HCT116 (cell line): ENCODE measurements around the gene ALDOA. TPM values are rescaled to one million over a fixed set of nuclear protein-coding genes. Genes with fewer than 3 reads are reported as not detected.

Experiments used
- ATAC-seq: fragments of 200-7000 bp; cut with Tn5 transposase; 2 replicates; pipeline ENCODE4 v1.9.1; 2020; ENCODE audit warnings: mild to moderate bottlenecking, moderate library complexity
- BruUV-seq: library from RNA; stranded (reverse); fragments of 400-500 nt; replicated peaks from 2 replicates; lab custom pipeline; 2021; lab: Mats Ljungman, UMichigan
- CTCF ChIA-PET: fragments of 300-600 bp; sonication (Branson Sonifier 250); formaldehyde crosslinking; loops from one replicate; lab custom pipeline; 2021; ENCODE audit warnings: antibody characterized with exemption; lab: Charles Lee
- POLR2A ChIA-PET: fragments of 300-600, 350-600 bp; sonication (Branson Sonifier 250); formaldehyde crosslinking; loops from one replicate; lab custom pipeline; 2021; ENCODE audit warnings: antibody characterized with exemption; lab: Charles Lee
- RAD21 ChIA-PET, 2 experiments: fragments of 300-600 bp; sonication (Branson Sonifier 250); formaldehyde crosslinking; loops; one replicate each; lab custom pipeline; 2023; ENCODE audit warnings: low total read pairs in 2 of 2; ENCODE audit not compliant: uncharacterized antibody in 2 of 2, unreplicated experiment in 2 of 2, low non-redundant PET in 1 of 2; lab: Charles Lee
- DNase-seq: peaks from one replicate; pipeline ENCODE4 v3.0.0-alpha.2; 2010; ENCODE audit warnings: low read depth, low spot score
- H2AFZ ChIP-seq: fragments of 200-600 bp; shearing (Covaris generic), sonication (generic); 2 replicates; pipeline ENCODE4 v1.6.1; 2017; ENCODE audit warnings: low read depth, mixed run types, mixed read lengths, antibody characterized with exemption, low read length; ENCODE audit not compliant: poor library complexity, severe bottlenecking
- H3K27ac ChIP-seq: 2 replicates; pipeline ENCODE4 v1.5.1; 2012; ENCODE audit warnings: low read depth, low read length
- H3K27me3 ChIP-seq: fragments of 200-600 bp; sonication (generic); 2 replicates; pipeline ENCODE4 v1.6.1; 2016; ENCODE audit warnings: mixed run types, low read length, mixed read lengths; ENCODE audit not compliant: insufficient read depth
- H3K36me3 ChIP-seq, 2 experiments: fragments of 200-500 bp in 1 of 2; fragments of 200-600 bp in 1 of 2; sonication (Bioruptor generic) in 1 of 2; sonication (generic) in 1 of 2; 2 replicates each; pipeline versions ENCODE4 v1.5.1 to v1.6.1; 2014 to 2016; ENCODE audit warnings: low read length in 2 of 2, inconsistent platforms in 1 of 2, mixed read lengths in 1 of 2, mixed run types in 1 of 2; ENCODE audit not compliant: insufficient read depth in 2 of 2, control insufficient read depth in 1 of 2
- H3K4me1 ChIP-seq, 2 experiments: fragments of 200-600 bp in 1 of 2; sonication (generic) in 1 of 2; 2 replicates each; pipeline versions ENCODE4 v1.5.1 to v1.6.1; 2012 to 2017; ENCODE audit warnings: low read length in 2 of 2, inconsistent platforms in 1 of 2, mild to moderate bottlenecking in 1 of 2, mixed read lengths in 1 of 2, mixed run types in 1 of 2, moderate library complexity in 1 of 2; ENCODE audit not compliant: insufficient read depth in 2 of 2, control insufficient read depth in 1 of 2
- H3K4me2 ChIP-seq: fragments of 200-600 bp; sonication (generic); 2 replicates; pipeline ENCODE4 v1.6.1; 2017; ENCODE audit warnings: mixed run types, low read length, mixed read lengths
- H3K4me3 ChIP-seq, 2 experiments: fragments of 200-600 bp in 1 of 2; sonication (generic) in 1 of 2; replicated peaks in 1 of 2; 2 replicates each; pipeline ENCODE4 v1.5.1; 2011 to 2016; ENCODE audit warnings: low read length in 2 of 2, control low read depth in 1 of 2, low read depth in 1 of 2, mild to moderate bottlenecking in 1 of 2, mixed read lengths in 1 of 2, mixed run types in 1 of 2
- H3K79me2 ChIP-seq: fragments of 200-600 bp; sonication (generic); 2 replicates; pipeline ENCODE4 v1.6.1; 2017; ENCODE audit warnings: mild to moderate bottlenecking, mixed run types, low read length, moderate library complexity, mixed read lengths; ENCODE audit not compliant: insufficient read depth
- H3K9ac ChIP-seq: fragments of 200-600 bp; sonication (generic); 2 replicates; pipeline ENCODE4 v1.6.1; 2016; ENCODE audit warnings: low read length, mixed read lengths
- H3K9me2 ChIP-seq: fragments of 200-600 bp; sonication (generic), shearing (Covaris generic); 2 replicates; pipeline ENCODE4 v1.6.1; 2017; ENCODE audit warnings: mixed run types, mild to moderate bottlenecking, moderate library complexity; ENCODE audit not compliant: insufficient read depth
- H3K9me3 ChIP-seq, 2 experiments: fragments of 200-500 bp in 1 of 2; fragments of 200-600 bp in 1 of 2; sonication (Bioruptor generic) in 1 of 2; sonication (generic) in 1 of 2; 2 replicates each; pipeline ENCODE4 v1.6.1; 2014 to 2017; ENCODE audit warnings: low read length in 2 of 2, mixed read lengths in 2 of 2, inconsistent platforms in 1 of 2, low read depth in 1 of 2, mild to moderate bottlenecking in 1 of 2, mixed run types in 1 of 2, moderate library complexity in 1 of 2; ENCODE audit not compliant: control insufficient read depth in 1 of 2, insufficient read depth in 1 of 2
- H4K20me1 ChIP-seq: fragments of 200-600 bp; sonication (generic), shearing (Covaris generic); 2 replicates; pipeline ENCODE4 v1.6.1; 2017; ENCODE audit warnings: mixed run types, mild to moderate bottlenecking, moderate library complexity; ENCODE audit not compliant: insufficient read depth
- ATF3 ChIP-seq: IDR thresholded peaks from 2 replicates; pipeline ENCODE4 v1.6.1; 2012
- EZH2phosphoT487 ChIP-seq: fragments of 200-600 bp; IDR thresholded peaks from 2 replicates; pipeline ENCODE4 v1.6.1; 2018; ENCODE audit warnings: antibody characterized with exemption, borderline replicate concordance
- MAX ChIP-seq: IDR thresholded peaks from 2 replicates; pipeline ENCODE4 v1.6.1; 2012
- POLR2AphosphoS5 ChIP-seq: IDR thresholded peaks from 2 replicates; pipeline ENCODE4 v1.6.1; 2011; ENCODE audit warnings: mild to moderate bottlenecking, low read depth, low read length, moderate library complexity
- RAD21 ChIP-seq: IDR thresholded peaks from 2 replicates; pipeline ENCODE4 v1.6.1; 2012; ENCODE audit warnings: low read depth, mild to moderate bottlenecking
- REST ChIP-seq: IDR thresholded peaks from 2 replicates; pipeline ENCODE4 v1.6.1; 2012; ENCODE audit warnings: low read depth
- SIN3A ChIP-seq: IDR thresholded peaks from 2 replicates; pipeline ENCODE4 v1.6.1; 2012; ENCODE audit warnings: low read depth
- TCF7L2 ChIP-seq: IDR thresholded peaks from 2 replicates; pipeline ENCODE4 v1.7.0; 2011; ENCODE audit warnings: borderline replicate concordance, inconsistent platforms; ENCODE audit not compliant: insufficient read depth, insufficient read length; ENCODE audit errors: extremely low read depth
- ZNF274 ChIP-seq: fragments of 200-500 bp; sonication (Bioruptor generic); IDR thresholded peaks from 2 replicates; pipeline ENCODE4 v1.6.1; 2014; ENCODE audit warnings: mild to moderate bottlenecking, low read depth, low read length, inconsistent platforms
- intact Hi-C: fragments of 100-400 bp; cut with micrococcal nuclease; formaldehyde crosslinking; loops from 2 replicates; pipeline ENCODE4 v1.10.0; 2022
- total RNA-seq: library from RNA; stranded (reverse); gene quantifications from one replicate; pipeline ENCODE4 v1.2.1, GENCODE V29; 2021; ENCODE audit not compliant: unreplicated experiment

The ALDOA gene
- total RNA-seq, 1 experiment from 2014 or later = 2,423 TPM

GRCh38 chr16:30078744-30079143, 13.2 kb downstream of the ALDOA start:
- Histone ChIP-seq H4K20me1 (0 out of 2 replicates have a peak, but pooled peaks cover 4% of the 10 kb centered on the region), H3K27ac (no peak overlapping the region), H3K4me3 (no peak overlapping the region), H3K9me3 (no peaks in the 10 kb centered on the region), H3K36me3 (peaks cover 37 to 51% of the 10 kb centered on the region in 2 experiments; a peak in 3 of 4 replicates), H3K4me2 (no peak overlapping the region), H3K27me3 (no peaks in the 10 kb centered on the region), H3K9ac (no peak overlapping the region), H2AFZ (no peak overlapping the region)
- ATAC-seq (no peak), DNase-seq (no peak)
- ChIA-PET POLR2A (no interaction called here), RAD21 (no interaction called here)
- no TSS peak for BruUV-seq
- no peak for TF ChIP-seq TCF7L2
- TF ChIP-seq EZH2phosphoT487 = no peak
- no peak for TF ChIP-seq REST
- TF ChIP-seq ZNF274 = no peak
- no peak for TF ChIP-seq MAX
- TF ChIP-seq RAD21 = no peak
- no peak for TF ChIP-seq SIN3A
- no peak for TF ChIP-seq POLR2AphosphoS5
- no peak for TF ChIP-seq ATF3
- TF ChIP-seq, all 23 proteins: peak for 0
- H3K79me2 ChIP-seq = peaks cover 61% of the 10 kb centered on the region
- H3K4me1 ChIP-seq = peaks cover 14 to 22% of the 10 kb centered on the region in 2 experiments; a peak in 3 of 4 replicates
- CTCF ChIA-PET = no interaction called here
- intact Hi-C loops = no loop called here
- no peaks in the 10 kb centered on the region for H3K9me2 ChIP-seq
